BLaER1 (cell line): ENCODE results near the gene ATP2B2.
A peak's percentile ranks its signal among the peaks of the same experiment; 100 is the strongest.

Experiments used
- H3K27ac ChIP-seq: shearing (Covaris generic); formaldehyde crosslinking; 2 replicates; pipeline ENCODE4 v1.8.1; 2022
- H3K27me3 ChIP-seq: shearing (Covaris generic); formaldehyde crosslinking; 2 replicates; pipeline ENCODE4 v1.8.1; 2022
- H3K36me3 ChIP-seq: shearing (Covaris generic); formaldehyde crosslinking; 2 replicates; pipeline ENCODE4 v1.8.1; 2022
- H3K4me1 ChIP-seq: shearing (Covaris generic); formaldehyde crosslinking; 2 replicates; pipeline ENCODE4 v1.8.1; 2022
- H3K4me2 ChIP-seq: shearing (Covaris generic); formaldehyde crosslinking; 2 replicates; pipeline ENCODE4 v1.8.1; 2022
- H3K4me3 ChIP-seq: shearing (Covaris generic); formaldehyde crosslinking; 2 replicates; pipeline ENCODE4 v1.8.1; 2022
- H3K9ac ChIP-seq: shearing (Covaris generic); formaldehyde crosslinking; 2 replicates; pipeline ENCODE4 v1.8.1; 2022
- H3K9me3 ChIP-seq: shearing (Covaris generic); formaldehyde crosslinking; 2 replicates; pipeline ENCODE4 v1.8.1; 2022
- H4K20me1 ChIP-seq: shearing (Covaris generic); formaldehyde crosslinking; 2 replicates; pipeline ENCODE4 v1.8.1; 2022
- Cebpa-rat ChIP-seq: shearing (Covaris generic); IDR thresholded peaks from 2 replicates; pipeline ENCODE4 v1.8.1; 2022

Gene ATP2B2

GRCh38 chr3:10284496-10284895 is 220.9 kb downstream of the ATP2B2 start:
- Histone ChIP-seq H3K36me3 (peaks cover 70% of the 10 kb centered on the region), H3K4me2 (peak overlapping the region; percentile 81), H3K4me1 (peaks cover 96% of the 10 kb centered on the region), H3K27ac (peak overlapping the region; percentile 78), H4K20me1 (no peaks in the 10 kb centered on the region), H3K9ac (peak overlapping the region; percentile 34), H3K4me3 (no peak overlapping the region), H3K9me3 (no peaks in the 10 kb centered on the region), H3K27me3 (no peaks in the 10 kb centered on the region)
- TF ChIP-seq Cebpa-rat, result no peak

DNA sequence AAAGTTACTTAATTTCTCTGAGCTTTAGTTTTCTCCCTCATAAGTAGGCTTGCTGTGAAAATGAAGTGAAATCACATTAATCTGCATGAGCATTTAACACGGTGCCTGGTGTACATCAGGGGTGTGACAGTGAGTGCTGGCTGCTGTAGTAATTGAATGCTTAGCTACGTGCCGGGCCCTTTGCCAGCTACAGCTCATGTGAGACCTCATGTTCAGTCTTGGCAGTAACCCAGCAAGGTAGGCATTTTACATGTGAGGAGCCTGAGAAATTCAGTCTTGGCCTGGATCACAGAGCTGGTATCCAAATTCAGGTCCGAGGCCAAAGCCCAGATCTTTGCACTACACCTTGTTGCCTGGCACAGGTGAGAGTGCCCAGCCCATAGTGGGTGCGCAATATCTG is 221.7 kb downstream of the ATP2B2 start:
- Histone ChIP-seq H3K27ac (peak overlapping the region; percentile 78), H3K9ac (peak overlapping the region; percentile 34; the same call in 1 of the 2 replicates), H3K4me2 (peak overlapping the region; percentile 81), H4K20me1 (peaks cover 3% of the 10 kb centered on the region), H3K4me1 (peaks cover 87% of the 10 kb centered on the region), H3K36me3 (peaks cover 69% of the 10 kb centered on the region), H3K4me3 (no peak overlapping the region), H3K9me3 (no peaks in the 10 kb centered on the region), H3K27me3 (no peaks in the 10 kb centered on the region)
- TF ChIP-seq Cebpa-rat, result no peak

DNA sequence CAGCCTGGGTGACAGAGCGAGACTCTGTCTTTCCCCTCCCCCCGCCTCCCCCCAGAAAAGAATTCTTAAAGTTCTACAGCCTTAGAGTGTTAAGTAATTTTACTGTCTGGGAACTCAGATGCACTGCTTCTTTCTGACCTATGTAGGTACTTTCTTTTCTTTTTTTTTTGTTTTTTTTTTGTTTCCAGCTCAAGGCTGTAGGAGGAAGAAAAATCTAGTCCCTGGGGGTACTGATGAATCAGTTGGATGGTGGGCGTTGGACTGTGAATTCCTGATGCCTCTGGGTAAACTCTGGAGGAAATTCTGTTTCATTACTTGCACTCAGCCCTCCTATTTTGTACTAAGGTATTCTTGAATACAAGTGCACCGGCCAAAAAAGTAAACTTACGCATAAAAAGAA is 223.4 kb downstream of the ATP2B2 start:
- Histone ChIP-seq H3K4me1 (peaks cover 82% of the 10 kb centered on the region), H4K20me1 (peaks cover 20% of the 10 kb centered on the region), H3K9ac (peak overlapping the region; percentile 21; the same call in 1 of the 2 replicates), H3K9me3 (no peaks in the 10 kb centered on the region), H3K27me3 (no peaks in the 10 kb centered on the region), H3K4me3 (no peak overlapping the region), H3K27ac (peak overlapping the region; percentile 78), H3K36me3 (peaks cover 69% of the 10 kb centered on the region), H3K4me2 (peak overlapping the region; percentile 81)
- no peak for TF ChIP-seq Cebpa-rat

DNA sequence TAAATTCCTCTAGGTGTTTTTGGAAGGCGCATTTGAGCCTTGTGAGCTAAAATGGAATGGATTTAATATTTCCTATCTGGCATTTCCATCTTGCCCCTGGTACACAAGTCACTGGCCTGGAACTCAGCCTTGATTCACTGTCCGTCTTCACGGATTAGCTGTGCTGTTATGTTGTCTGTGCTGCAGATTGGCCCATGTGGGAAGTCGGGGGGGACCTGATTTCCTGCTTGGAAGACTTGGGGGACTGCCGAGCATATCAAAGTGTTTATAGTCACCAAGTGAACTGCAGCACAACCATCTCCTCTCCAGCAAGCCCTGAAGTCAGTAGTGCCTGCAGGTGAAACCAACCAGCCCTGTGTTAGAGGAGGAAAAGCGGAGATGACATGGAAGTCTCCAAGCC is 224.8 kb downstream of the ATP2B2 start:
- Histone ChIP-seq H3K9ac (no peak overlapping the region), H4K20me1 (peaks cover 34% of the 10 kb centered on the region), H3K4me1 (peaks cover 72% of the 10 kb centered on the region), H3K27ac (no peak overlapping the region), H3K36me3 (peaks cover 71% of the 10 kb centered on the region), H3K27me3 (no peaks in the 10 kb centered on the region), H3K4me2 (0 out of 2 replicates have a peak overlapping the region, but pooled peaks have one; percentile 5), H3K9me3 (no peaks in the 10 kb centered on the region), H3K4me3 (no peak overlapping the region)
- no peak for TF ChIP-seq Cebpa-rat

DNA sequence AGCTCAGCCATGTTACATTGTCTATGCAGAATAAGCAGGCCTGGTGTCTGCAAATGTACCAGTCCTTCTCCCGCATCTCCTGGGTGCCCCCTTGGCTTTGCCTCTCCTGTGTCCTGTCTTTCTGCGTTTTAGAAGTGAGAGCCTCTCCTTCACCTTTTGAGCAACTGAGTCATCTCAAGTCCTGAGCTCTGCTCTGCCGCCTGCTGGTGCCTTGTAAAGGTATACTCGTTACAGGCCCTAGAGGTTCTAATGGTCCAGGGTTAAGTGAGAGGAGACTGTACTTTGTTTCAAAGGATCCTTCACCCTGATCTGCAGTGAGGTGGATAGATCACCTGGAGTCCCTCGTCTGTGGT is 225.2 kb downstream of the ATP2B2 start:
- Histone ChIP-seq H4K20me1 (peaks cover 38% of the 10 kb centered on the region), H3K27ac (no peak overlapping the region), H3K9me3 (no peaks in the 10 kb centered on the region), H3K4me1 (peaks cover 68% of the 10 kb centered on the region), H3K36me3 (peaks cover 75% of the 10 kb centered on the region), H3K9ac (no peak overlapping the region), H3K27me3 (no peaks in the 10 kb centered on the region), H3K4me2 (no peak overlapping the region), H3K4me3 (no peak overlapping the region)
- TF ChIP-seq Cebpa-rat, result no peak

DNA sequence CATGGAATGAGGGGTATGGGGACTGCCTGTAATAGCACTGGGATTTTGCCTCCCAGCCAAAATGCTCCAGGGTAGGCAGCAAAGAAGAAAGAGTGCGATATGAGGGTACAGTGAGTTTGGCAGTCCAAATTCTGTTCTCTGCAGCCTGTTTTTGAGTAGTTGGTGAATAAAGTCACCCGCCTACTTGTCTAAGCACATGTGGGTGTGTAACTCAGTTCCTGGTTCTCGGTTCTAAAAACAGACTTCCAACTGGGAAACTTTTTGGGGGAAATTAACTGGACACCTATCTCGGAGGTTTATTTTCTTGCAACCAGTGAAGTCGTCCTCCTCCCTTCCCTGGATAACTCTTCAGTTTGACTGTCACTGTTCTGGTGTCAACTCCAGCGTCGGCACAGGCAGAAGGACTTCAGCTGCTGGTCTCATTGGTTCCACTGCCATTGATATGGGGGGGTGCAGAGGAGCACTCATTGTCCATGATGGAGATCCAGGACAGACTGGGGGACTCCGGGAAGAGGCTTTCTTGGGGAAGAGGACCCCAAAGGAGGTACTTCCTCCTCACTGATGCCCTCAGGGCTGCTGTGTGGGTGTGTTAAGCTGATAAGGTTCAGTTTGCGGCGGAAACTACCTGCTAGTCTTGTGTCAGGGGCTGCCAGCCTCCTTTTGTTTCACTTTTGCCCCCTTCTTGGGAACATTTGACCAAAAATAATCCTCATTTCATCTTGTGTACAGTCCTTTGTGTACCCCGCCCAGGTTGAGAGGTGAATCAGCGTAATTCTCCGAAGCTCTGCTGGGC is 225.8 kb downstream of the ATP2B2 start:
- Histone ChIP-seq H3K4me2 (no peak overlapping the region), H3K36me3 (peaks cover 80% of the 10 kb centered on the region), H3K27me3 (no peaks in the 10 kb centered on the region), H3K4me3 (no peak overlapping the region), H3K9ac (no peak overlapping the region), H3K4me1 (peaks cover 65% of the 10 kb centered on the region), H3K27ac (peak overlapping the region; percentile 0; the same call in 1 of the 2 replicates), H3K9me3 (no peaks in the 10 kb centered on the region), H4K20me1 (peaks cover 44% of the 10 kb centered on the region)
- no peak for TF ChIP-seq Cebpa-rat

DNA sequence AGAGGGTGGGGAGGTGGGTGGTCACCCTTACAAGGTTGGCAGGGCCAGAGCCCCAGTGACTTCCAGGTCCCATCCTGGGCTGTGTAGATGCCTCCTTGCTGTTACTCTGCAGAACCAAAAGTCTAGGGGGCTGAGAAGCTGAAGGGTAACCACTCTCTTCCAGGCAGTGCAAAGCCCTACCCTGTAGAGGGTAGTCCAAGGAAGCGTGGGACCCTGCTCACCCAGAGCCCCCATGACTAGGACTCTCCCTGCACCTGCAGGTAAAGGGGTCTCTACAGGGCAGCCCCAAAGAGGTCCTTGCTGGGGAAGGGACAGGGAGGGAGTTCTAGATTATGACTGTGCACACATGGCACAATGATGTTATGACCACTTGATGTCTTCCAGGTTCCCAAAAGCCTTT is 226.9 kb downstream of the ATP2B2 start:
- no peaks in the 10 kb centered on the region for H3K27me3 ChIP-seq
- peaks cover 54% of the 10 kb centered on the region for H4K20me1 ChIP-seq
- no peak overlapping the region for H3K9ac ChIP-seq
- H3K4me2 ChIP-seq, result no peak overlapping the region
- H3K4me3 ChIP-seq, result no peak overlapping the region
- H3K27ac ChIP-seq, result peak overlapping the region; percentile 35; the same call in 1 of the 2 replicates
- peaks cover 65% of the 10 kb centered on the region for H3K4me1 ChIP-seq
- H3K9me3 ChIP-seq, result no peaks in the 10 kb centered on the region
- no peak for TF ChIP-seq Cebpa-rat
- H3K36me3 ChIP-seq, result peaks cover 85% of the 10 kb centered on the region

DNA sequence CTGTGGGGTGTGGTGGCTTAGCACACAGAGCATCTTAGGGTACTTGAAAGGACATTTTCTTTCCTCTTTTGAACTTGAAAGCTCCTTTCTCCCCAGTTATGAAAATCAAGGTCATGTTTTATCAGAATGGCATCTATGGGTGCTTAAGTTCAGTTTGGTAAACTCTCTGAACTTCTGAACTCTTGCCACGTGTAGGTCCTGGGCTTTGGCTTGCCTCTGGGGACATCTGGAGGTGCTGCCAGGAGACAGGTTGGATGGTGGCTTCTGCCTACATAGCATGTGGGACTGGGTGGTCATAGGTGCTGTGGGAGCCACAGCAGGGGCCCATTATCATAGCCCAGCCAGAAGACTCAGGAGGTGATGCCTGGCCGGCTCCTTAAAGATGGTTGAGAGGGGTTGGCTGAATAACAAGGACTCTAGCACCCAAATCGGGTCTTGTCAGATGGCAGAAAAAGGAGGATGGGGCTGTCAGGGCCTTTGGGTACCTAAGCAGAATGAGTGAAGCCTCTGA is 228.2 kb downstream of the ATP2B2 start:
- H3K9ac ChIP-seq, result no peak overlapping the region
- 0 out of 2 replicates have a peak overlapping the region, but pooled peaks have one; percentile 0 for H3K27ac ChIP-seq
- H3K4me2 ChIP-seq, result peak overlapping the region; percentile 27
- H3K4me1 ChIP-seq, result peaks cover 65% of the 10 kb centered on the region
- peaks cover 68% of the 10 kb centered on the region for H4K20me1 ChIP-seq
- no peak for TF ChIP-seq Cebpa-rat
- H3K36me3 ChIP-seq, result peaks cover 90% of the 10 kb centered on the region
- no peaks in the 10 kb centered on the region for H3K27me3 ChIP-seq
- H3K9me3 ChIP-seq, result no peaks in the 10 kb centered on the region
- no peak overlapping the region for H3K4me3 ChIP-seq

GRCh38 chr3:10274601-10275000 is 230.8 kb downstream of the ATP2B2 start:
- Histone ChIP-seq H3K4me3 (no peak overlapping the region), H3K9me3 (no peaks in the 10 kb centered on the region), H4K20me1 (peaks cover 93% of the 10 kb centered on the region), H3K9ac (no peak overlapping the region), H3K27me3 (no peaks in the 10 kb centered on the region), H3K36me3 (peaks cover 98% of the 10 kb centered on the region), H3K4me2 (peak overlapping the region; percentile 67; the same call in 1 of the 2 replicates), H3K27ac (no peak overlapping the region), H3K4me1 (peaks cover 46% of the 10 kb centered on the region)
- TF ChIP-seq Cebpa-rat, result no peak
